GM19467 (cell line): Measurements from ENCODE around the gene ZDHHC17.

Source experiments
- ATAC-seq: cut with Tn5 transposase; IDR thresholded peaks from one replicate; pipeline ENCODE4 v1.9.1; 2021; ENCODE audit warnings: mild to moderate bottlenecking, moderate library complexity; ENCODE audit not compliant: unreplicated experiment

Gene ZDHHC17

GRCh38 chr12:76876696-76877229 lies 112.8 kb downstream of the ZDHHC17 start:
- no peak for ATAC-seq

- ATAC-seq = peak; percentile 36
These were observed 114.4 kb downstream of the ZDHHC17 start for GRCh38 chr12:76878099-76878898.

GRCh38 chr12:76878899-76879709 lies 115.2 kb downstream of the ZDHHC17 start, which contains the start of gene CSRP2:
TSS of gene CSRP2 (minus strand) at chr12:76879019. CDS start at chr12:76866260, 12,759 bp downstream.
- peak; percentile 80 for ATAC-seq

- no peak for ATAC-seq
These were observed 116.0 kb downstream of the ZDHHC17 start for GRCh38 chr12:76879710-76880518.

- ATAC-seq = no peak
These were observed 116.7 kb downstream of the ZDHHC17 start for GRCh38 chr12:76880519-76881023.

- ATAC-seq = no peak
These were observed 117.2 kb downstream of the ZDHHC17 start for GRCh38 chr12:76881142-76881541.

- no peak for ATAC-seq
These were observed 118.5 kb downstream of the ZDHHC17 start for GRCh38 chr12:76882367-76882766.

GRCh38 chr12:76883151-76883550 lies 119.2 kb downstream of the ZDHHC17 start:
- ATAC-seq = no peak

GRCh38 chr12:76883811-76884210 lies 119.9 kb downstream of the ZDHHC17 start:
- ATAC-seq = no peak

GRCh38 chr12:76888775-76889174 lies 124.9 kb downstream of the ZDHHC17 start:
- no peak for ATAC-seq

- no peak for ATAC-seq
These were observed 126.5 kb downstream of the ZDHHC17 start for GRCh38 chr12:76890151-76891143.

- no peak for ATAC-seq
These were observed 127.7 kb downstream of the ZDHHC17 start for GRCh38 chr12:76891609-76892008.

GRCh38 chr12:76895796-76896195 lies 131.9 kb downstream of the ZDHHC17 start:
- no peak for ATAC-seq

- ATAC-seq = no peak
These were observed 132.4 kb downstream of the ZDHHC17 start for GRCh38 chr12:76896274-76896673.

GRCh38 chr12:76898442-76898841 lies 134.5 kb downstream of the ZDHHC17 start:
- no peak for ATAC-seq

GRCh38 chr12:76899522-76899921 lies 135.6 kb downstream of the ZDHHC17 start:
- ATAC-seq = no peak

- no peak for ATAC-seq
These were observed 137.9 kb downstream of the ZDHHC17 start for GRCh38 chr12:76901628-76902380.
